Central memory CD4-positive, alpha-beta T cell (primary cell): ENCODE results near the gene FUCA1.
A peak's percentile ranks its signal among the peaks of the same experiment; 100 is the strongest.

ENCODE experiments used
- DNase-seq: peaks from one replicate; pipeline ENCODE4 v3.0.0; 2022

FUCA1 gene

DNA sequence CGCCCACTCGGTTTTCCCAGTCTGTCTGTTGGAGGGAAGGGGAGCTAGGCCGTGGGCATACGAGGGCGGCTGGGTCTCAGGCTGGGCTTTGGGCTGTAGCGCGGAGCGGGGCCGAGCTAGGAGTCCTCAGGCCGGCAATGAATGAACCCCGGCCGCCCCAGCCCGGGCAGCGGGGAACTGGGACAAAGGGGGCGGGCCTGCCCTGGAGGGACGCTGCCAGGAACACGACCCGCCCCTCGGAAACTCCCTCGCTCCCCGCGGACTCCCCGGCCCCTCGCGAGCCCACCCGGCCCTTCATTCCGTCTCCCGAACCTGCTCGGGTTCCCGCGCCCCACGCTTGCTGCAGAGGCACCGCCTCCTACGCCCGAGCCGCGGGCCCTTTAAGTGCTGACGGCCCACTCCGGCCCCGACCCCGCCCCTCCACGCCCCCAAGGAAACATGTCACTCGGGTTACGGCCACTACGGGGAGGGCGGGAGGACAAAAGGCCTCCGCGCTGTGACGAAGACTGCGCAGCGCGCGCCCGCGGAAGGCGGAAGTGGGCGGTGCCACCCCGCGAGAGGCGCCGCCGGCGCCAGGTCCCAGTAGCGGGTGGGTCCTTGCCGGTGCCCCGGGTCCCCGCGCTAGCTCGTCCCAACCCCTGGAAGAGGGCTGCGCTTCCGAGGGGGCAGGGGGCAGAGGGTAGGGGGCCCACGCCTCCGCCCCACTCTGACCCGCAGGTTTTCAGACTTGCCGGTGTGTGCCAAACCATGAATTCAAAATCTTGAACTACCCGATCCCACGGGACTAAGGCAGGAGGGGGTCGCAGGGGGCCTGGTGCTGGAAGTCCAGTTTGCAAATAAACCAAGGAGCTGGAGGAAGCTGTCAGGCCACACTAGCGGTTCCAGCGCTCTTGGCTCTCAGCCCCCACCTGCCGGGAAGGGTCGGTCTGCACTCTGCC, 67.4 kb downstream of the FUCA1 start, which contains the start of gene GALE:
TSS of gene GALE (minus strand) at position 355 of the 938 bp plus-strand sequence. CDS start 1,747 bp downstream, outside the sequence.
- DNase-seq, result peak; percentile 94

DNA sequence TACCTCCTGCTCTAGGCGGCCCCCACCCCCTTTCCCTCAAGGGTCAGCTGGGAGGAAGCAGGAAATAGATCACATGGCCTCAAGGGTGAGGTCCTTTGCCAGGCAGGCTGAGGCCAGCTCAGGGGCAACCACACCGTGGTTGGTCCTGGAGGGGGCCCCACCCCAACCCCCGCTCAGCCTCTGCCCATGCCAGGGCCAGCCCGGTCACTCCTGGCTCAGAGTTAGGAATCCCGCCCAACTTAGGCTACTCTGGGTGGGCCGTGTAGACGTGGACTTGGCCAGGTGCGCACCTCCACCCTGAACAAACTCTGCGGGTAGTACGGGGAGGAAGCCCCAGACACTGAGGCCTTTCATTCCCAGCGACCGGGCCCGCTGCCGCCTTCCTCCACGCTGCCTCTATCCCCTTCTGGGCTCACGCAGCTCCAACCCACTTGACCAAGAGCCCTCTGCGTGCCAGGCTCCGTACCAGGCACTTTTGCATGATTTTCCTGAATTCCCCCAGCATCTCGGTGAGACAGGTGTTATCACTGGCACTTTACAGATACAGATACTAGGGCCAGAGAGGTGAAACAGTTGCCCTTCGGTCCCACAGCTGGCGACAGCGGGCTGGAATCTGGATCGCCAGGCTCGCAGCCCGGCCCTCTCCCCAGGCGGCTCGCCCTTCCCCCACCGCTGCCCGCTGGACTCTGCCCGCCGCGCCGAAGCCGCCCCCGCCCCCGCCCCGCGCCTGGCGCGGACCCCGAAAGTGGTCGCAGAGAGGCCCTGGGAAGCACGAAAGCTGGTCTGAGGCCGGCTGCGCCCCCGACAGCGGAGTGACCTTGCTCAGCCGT, 68.3 kb downstream of the FUCA1 start:
- peak; percentile 26 for DNase-seq

DNA sequence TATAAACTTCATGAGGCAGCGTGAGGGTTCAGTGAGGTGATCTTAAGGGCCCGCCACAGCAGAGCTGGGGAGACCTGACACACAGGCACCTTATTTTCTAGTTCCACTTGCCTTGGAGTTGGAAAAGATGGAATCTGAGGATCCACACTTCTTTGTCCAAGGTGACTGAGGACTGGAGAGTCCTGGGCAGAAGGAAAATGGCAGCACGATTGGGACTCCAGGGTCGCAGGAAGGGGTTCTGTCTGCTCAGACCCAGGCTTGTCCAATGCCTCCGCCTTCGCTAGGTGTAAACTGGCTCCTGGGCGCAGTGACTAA, 68.9 kb downstream of the FUCA1 start:
- DNase-seq, result no peak

DNA sequence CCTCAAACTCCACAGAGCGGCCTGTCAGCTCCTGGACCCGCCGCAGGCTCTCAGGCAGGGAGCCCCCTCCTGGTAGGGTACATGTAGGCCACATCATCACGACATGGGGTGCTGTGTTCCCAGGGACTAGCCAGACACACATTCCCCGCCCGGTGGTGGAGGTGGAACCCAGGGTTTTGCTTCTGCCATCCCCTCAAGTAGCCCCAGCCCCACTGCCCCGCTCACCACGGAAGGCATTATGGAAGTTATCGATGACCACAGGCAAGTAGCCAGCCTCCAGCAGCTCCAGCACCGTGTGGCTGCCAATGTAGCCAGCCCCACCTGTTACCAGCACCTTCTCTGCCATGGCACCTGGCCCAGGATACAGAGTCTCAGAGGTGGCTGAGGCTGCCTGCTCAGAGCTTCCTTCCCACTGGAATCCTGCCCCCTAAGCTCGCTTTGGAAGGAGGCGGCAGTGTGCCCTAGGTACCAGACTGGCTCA, 69.4 kb downstream of the FUCA1 start:
- no peak for DNase-seq

DNA sequence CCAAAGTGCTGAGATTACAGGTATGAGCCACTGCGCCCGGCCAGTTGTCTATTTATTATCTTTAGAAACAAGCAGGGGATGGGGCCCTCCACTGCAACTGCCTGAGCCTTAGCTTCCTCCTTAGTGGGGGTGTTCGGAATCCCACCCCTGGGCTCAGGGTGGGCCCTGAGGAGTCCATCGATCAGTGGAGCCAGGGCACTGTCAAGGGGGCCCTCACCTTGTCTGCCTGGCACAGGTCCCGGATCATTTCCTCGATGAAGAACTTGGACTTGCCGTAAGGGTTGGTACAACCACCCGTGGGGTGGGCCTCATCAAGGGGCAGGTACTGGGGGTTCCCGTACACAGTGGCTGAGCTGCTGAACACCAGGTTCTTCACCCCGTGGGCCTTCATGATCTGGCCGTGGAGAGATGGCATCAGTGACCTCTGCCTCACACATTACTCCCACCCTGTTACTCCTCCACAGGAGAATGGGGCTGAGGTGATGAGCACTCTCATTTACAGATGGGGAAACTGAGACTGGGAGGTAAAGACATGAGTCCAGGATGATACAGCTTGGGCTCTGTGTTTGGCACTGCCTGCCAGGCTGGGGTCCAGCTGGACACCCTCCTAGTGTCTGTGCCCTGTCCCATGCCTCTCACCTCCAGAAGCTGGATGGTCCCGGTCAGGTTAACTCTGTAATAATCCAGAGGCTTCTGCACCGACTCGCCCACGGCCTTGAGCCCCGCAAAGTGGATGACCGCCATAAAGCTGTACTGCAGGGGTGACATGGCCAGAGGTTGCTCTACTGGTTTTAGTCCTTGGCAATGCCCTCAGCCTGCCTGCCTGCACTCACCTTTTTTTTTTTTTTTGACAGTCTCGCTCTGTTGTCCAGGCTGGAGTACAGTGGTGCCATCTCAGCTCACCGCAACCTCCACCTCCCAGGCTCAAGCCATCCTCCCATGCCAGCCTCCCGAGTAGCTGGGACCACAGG, 70.3 kb downstream of the FUCA1 start:
- no peak for DNase-seq

DNA sequence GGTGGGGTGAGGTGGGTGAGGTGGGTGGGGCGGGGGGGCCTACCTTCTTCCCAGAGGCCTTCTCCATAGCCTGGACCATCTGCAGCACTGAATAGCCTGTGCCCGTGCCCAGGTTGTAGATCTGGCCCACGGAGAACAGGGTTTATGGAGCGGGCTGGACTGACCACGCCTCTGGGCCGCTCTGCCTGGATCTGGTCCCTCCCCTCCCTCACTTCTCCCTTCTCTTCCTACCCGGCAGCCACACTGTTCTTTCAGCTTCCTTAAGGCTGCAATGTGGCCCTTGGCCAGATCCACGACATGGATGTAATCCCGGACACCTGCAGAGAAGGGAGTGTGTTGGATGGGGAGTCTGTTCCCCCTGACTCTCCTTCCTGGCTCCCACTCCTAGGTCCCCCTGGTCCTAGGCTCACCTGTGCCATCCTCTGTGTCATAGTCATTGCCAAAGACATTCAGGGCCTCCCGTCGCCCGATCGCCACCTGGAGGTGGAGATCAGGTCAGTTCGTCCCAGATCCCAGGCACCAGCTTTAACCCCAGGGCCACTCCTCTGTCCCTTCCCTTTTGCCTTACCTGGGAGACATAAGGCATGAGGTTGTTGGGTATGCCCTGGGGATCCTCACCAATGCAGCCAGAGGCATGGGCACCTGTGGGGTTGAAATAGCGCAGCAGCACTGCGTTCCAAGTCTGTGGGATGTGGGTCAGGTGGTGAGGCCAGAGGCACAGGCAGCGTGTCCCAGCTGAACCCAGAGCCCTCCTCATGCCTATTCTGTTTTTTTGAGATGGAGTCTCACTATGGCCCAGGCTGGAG, 71.4 kb downstream of the FUCA1 start:
- no peak for DNase-seq

DNA sequence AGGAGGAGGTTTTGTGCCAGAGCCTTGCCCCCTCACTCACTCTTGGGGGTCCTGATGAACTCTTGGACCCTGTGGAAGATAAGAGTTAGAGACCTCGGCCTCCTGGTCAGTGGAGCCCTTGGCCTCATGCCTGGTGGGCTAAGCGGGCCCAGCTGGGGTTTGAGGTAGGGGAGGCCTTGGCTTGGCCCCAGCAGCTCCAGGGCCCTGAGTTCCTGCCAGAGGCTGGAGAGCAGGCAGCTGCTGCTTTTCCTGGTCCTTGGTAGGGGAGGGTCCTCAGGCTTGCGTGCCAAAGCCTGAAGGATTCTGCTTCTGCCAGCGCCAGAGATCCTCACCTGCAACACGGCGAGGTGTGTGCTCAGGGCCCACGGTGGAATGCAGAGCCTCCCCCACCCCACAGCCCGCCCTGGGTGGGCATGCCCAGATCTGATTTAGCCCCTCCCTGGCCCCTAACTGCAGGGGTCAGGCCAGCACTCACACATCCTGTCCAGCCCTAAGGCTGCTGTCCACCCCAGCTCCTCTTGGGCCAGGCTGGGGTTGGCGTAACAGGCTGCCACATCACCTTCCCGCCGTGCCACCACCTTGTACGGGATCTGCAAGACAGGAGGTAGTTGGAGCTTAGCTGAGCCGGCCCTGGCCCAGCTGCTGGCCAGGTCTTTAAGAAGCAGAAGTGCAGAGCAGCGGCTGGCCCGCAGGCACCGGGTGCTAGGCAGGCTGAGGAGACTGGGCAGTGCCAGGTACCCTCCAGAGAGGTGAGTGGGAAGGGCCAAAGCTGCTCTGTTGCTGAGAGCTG, 72.2 kb downstream of the FUCA1 start:
- no peak for DNase-seq
